Epithelial cell of esophagus (primary cell): Measurements from ENCODE around the gene NPAT.

Experiments used
- DNase-seq: peaks from one replicate; pipeline ENCODE4 v3.0.0; 2010; ENCODE audit warnings: low read depth
- H3K4me3 ChIP-seq: 2 replicates; pipeline ENCODE4 v1.5.1; 2011; ENCODE audit warnings: mild to moderate bottlenecking, low read length, control low read depth
- CTCF ChIP-seq: IDR thresholded peaks from 2 replicates; pipeline ENCODE4 v1.5.1; 2011; ENCODE audit warnings: low read depth, mild to moderate bottlenecking, low read length, control low read depth, inconsistent platforms; ENCODE audit not compliant: insufficient read depth; ENCODE audit errors: missing control alignments

The NPAT gene

GRCh38 chr11:108160970-108161566 is 61.4 kb downstream of the NPAT start:
- no peak for DNase-seq

GRCh38 chr11:108154591-108154990 is 67.8 kb downstream of the NPAT start:
- H3K4me3 ChIP-seq: no peak overlapping the region
- TF ChIP-seq CTCF: no peak
- DNase-seq: no peak

More at GRCh38 chr11:108160970-108161566, 61.4 kb downstream of the NPAT start:
- no peak overlapping the region for H3K4me3 ChIP-seq
- TF ChIP-seq CTCF: no peak

GRCh38 chr11:108148556-108148955 is 73.9 kb downstream of the NPAT start:
- DNase-seq: no peak
- no peak for TF ChIP-seq CTCF
- H3K4me3 ChIP-seq: no peak overlapping the region

GRCh38 chr11:108147150-108147549 is 75.3 kb downstream of the NPAT start:
- no peak for DNase-seq
- H3K4me3 ChIP-seq: no peak overlapping the region
- no peak for TF ChIP-seq CTCF

GRCh38 chr11:108144615-108145014 is 77.8 kb downstream of the NPAT start:
- H3K4me3 ChIP-seq: no peak overlapping the region
- no peak for DNase-seq
- TF ChIP-seq CTCF: no peak

- H3K4me3 ChIP-seq: no peak overlapping the region
- DNase-seq: no peak
- TF ChIP-seq CTCF: no peak
Observed at GRCh38 chr11:108142304-108142703, 80.1 kb downstream of the NPAT start.

GRCh38 chr11:108137212-108137611 is 85.2 kb downstream of the NPAT start:
- TF ChIP-seq CTCF: no peak
- DNase-seq: no peak
- no peak overlapping the region for H3K4me3 ChIP-seq
